GM19240 (cell line): ENCODE data around the gene RGS1.

Source experiments
- DNase-seq: peaks from one replicate; pipeline ENCODE4 v3.0.0; 2011; ENCODE audit warnings: low spot score; ENCODE audit not compliant: insufficient read length

RGS1 gene

DNA sequence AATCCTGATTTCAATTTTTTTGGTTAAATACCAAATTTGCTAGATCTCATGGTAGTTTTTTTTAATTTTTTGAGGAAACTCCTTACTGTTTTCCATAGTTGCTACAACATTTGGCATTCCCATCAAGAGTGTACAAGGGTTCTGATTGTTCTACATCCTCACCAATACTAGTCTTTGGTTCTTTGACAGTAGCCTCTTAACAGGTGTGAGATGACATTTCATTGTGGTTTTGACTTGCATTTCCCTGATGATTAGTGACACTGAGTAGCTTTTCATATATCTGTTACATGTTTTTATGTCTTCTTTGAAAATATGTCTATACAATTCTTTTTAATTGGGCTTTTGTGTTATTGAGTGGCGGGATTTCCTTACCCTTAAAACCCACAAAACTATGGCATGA is 39.5 kb downstream of the RGS1 start:
- no peak for DNase-seq

- DNase-seq = no peak
These were observed 44.6 kb downstream of the RGS1 start for GRCh38 chr1:192620071-192620635.

- no peak for DNase-seq
These were observed 51.0 kb downstream of the RGS1 start for GRCh38 chr1:192626366-192627179.

DNA sequence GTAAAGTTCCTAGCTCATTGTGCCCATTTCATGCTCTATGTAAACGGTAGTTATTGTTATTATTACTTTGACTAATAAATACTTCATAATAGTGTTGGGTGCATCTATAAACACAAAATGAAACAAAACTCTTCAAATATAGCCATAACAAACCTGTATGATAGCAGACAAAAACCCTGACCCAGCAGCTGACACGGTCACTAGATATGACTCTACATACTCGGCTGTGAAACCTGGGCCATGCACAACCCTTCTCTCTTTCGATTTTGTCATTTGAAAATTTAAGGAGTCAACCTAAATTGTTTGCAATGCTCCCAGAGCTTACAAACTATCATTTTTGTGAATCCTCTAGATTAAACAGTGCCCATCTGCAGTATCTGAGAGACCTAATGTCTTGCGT is 52.3 kb downstream of the RGS1 start:
- DNase-seq = no peak

- no peak for DNase-seq
These were observed 53.0 kb downstream of the RGS1 start for GRCh38 chr1:192628396-192629057.

- no peak for DNase-seq
These were observed 54.0 kb downstream of the RGS1 start for GRCh38 chr1:192629612-192630011.
